Ovary (tissue), 3 donors: Measurements from ENCODE around the gene PLAC8.

ENCODE experiments used
- POLR2A ChIP-seq: fragments of 450-650 bp; IDR thresholded peaks from one replicate; pipeline ENCODE4 v1.6.1; 2017; ENCODE audit warnings: antibody characterized with exemption, mild to moderate bottlenecking, moderate library complexity
- TF ChIP-seq, protein P1 (sequence below), 3 donors: fragments of 450-650 bp in 2 of 3; fragments of 200-600 bp in 1 of 3; IDR thresholded peaks; one replicate each; pipeline versions ENCODE4 v1.5.1 to v1.8.0; 2016 to 2022; ENCODE audit warnings: antibody characterized with exemption in 3 of 3, mild to moderate bottlenecking in 1 of 3
- donor health status: DM: no; HTN: no; CAD: no.

DNA sequence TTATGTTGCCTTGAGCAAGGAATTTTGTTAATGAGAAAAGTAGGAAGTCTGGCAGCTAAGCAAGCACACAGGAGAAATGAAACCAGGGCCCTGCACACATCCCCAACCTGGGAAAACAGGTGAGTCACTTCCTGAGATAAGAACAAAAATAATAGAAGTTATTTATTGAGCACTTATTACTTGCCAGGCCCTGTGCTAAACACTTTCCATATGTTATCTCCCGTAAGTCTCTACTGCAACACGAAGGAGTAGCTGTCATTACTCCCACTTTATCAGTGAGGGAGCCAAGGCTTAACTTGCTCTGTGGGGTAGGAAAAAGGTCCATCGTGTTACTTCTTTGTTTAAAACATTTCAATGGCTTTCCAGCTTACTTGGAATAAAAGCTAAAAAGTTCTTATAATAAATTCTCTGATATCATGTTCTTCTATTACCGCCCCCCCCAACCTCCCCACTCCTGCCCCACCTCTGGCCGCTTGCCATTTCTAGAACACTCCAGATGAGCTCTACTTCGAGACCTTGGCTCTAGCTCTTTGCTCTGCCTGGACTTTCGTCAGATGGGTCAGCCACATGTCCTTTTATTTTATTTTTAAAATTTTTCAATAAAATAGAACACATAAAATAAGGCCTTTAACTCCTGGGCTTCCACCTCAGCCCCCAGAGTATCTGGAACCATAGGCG lies 36.3 kb upstream of the PLAC8 start:
- no peak for TF ChIP-seq POLR2A
- TF ChIP-seq, protein P1, sequence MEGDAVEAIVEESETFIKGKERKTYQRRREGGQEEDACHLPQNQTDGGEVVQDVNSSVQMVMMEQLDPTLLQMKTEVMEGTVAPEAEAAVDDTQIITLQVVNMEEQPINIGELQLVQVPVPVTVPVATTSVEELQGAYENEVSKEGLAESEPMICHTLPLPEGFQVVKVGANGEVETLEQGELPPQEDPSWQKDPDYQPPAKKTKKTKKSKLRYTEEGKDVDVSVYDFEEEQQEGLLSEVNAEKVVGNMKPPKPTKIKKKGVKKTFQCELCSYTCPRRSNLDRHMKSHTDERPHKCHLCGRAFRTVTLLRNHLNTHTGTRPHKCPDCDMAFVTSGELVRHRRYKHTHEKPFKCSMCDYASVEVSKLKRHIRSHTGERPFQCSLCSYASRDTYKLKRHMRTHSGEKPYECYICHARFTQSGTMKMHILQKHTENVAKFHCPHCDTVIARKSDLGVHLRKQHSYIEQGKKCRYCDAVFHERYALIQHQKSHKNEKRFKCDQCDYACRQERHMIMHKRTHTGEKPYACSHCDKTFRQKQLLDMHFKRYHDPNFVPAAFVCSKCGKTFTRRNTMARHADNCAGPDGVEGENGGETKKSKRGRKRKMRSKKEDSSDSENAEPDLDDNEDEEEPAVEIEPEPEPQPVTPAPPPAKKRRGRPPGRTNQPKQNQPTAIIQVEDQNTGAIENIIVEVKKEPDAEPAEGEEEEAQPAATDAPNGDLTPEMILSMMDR (IDR thresholded peaks at IDR 0.05) = no peak
